ENCODE results near the gene MED12L. TPM values are rescaled to one million over a fixed set of nuclear protein-coding genes. Genes with fewer than 3 reads are reported as not detected.

MED12L gene
- total and polyA plus RNA-seq, 10 of the 15 experiments (the other 5 are each of a cell fraction or from before 2014, with no cell fraction given), result 0.01 to 0.06 (median 0.03) TPM; not detected in 2

DNA sequence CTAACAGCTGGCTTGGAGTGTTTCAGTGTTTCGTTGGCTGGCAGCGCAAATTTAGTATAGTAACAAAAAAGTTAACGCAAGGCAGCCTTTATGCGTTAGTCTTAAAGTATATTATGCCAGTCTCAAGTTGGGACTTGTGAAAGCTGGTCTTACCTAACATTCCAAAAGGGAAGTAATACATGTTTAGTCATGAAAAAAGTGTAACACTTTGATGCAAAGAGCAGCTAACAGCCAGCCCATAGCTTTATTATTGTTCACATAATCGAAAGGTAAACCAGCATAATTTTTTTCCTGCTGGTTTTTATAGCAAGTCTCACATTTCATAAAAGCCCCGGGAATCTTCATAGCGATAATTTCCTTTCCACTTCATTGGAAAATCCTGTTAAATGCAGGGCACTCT is 233.5 kb downstream of the MED12L start (continued):
- TF ChIP-seq CEBPZ (IDR thresholded peaks at IDR 0.05; ENCODE audit: low read depth, low read length) (no peak), RB1 (IDR thresholded peaks at IDR 0.05; ENCODE audit: borderline replicate concordance) (no peak), NRF1 (conservative IDR thresholded peaks at IDR 0.05; ENCODE audit: low read depth, low read length) (no peak), MLLT1 (IDR thresholded peaks at IDR 0.05) (no peak), TARDBP (IDR thresholded peaks at IDR 0.05; ENCODE audit: borderline replicate concordance) (no peak), BACH1 (IDR thresholded peaks at IDR 0.05; ENCODE audit: borderline replicate concordance) (no peak), PAX5 (IDR thresholded peaks at IDR 0.05; ENCODE audit: borderline replicate concordance, low read depth, low read length) (no peak)

- Histone ChIP-seq H2AFZ (ENCODE audit: control insufficient read depth, low read depth, low read length) (no peak overlapping the region), H3K27me3 (replicated peaks in 1 of 2; ENCODE audit: control insufficient read depth in 2 of 2, insufficient read depth in 2 of 2, low read length in 1 of 2) (no peaks in the 10 kb centered on the region; a peak in 2 of 4 replicates), H4K20me1 (ENCODE audit: control insufficient read depth, insufficient read depth) (no peaks in the 10 kb centered on the region), H3K9ac (ENCODE audit: control insufficient read depth, insufficient read depth, low read length) (no peak overlapping the region), H3K9me3 (replicated peaks; ENCODE audit: control insufficient read depth, insufficient read depth, low read length) (no peaks in the 10 kb centered on the region), H3K4me1 (ENCODE audit: control insufficient read depth, insufficient read depth, low read length) (no peaks in the 10 kb centered on the region), H3K79me2 (ENCODE audit: control insufficient read depth, insufficient read depth, low read length) (no peaks in the 10 kb centered on the region), H3K4me3 (no peak overlapping the region), H3K4me2 (ENCODE audit: control insufficient read depth, insufficient read depth) (no peak overlapping the region), H3K27ac (ENCODE audit: control insufficient read depth, insufficient read depth) (no peak overlapping the region), H3K36me3 (ENCODE audit: control insufficient read depth in 2 of 2, insufficient read depth in 2 of 2, low read length in 1 of 2) (no peaks in the 10 kb centered on the region)
- WGBS (ENCODE audit: insufficient coverage, insufficient replicate concordance, low lambda C conversion rate, missing lambda C conversion rate), result 37% methylated on average over 4 of the region's 4 CpGs
- DNase-seq (ENCODE audit: low read depth, low spot score) (no peak), FAIRE-seq (no peak), ATAC-seq (no peak)
- ChIA-PET CTCF (interaction anchor here (1.5 kb wide), 1 partner anchor 8 kb away, joined by 3 read pairs; no protein-coding TSS in a partner anchor), RAD21 (ENCODE audit: unreplicated experiment) (no interaction called here), POLR2A (no interaction called here), SMC1A (ENCODE audit: uncharacterized antibody, unreplicated experiment) (interaction anchor here (1.5 kb wide), 1 partner anchor 28 kb away, joined by 5 read pairs; no protein-coding TSS in a partner anchor)
- TF ChIP-seq BCL3 (IDR thresholded peaks at IDR 0.05; ENCODE audit: borderline replicate concordance, insufficient read depth, low read depth, low read length, poor library complexity, severe bottlenecking), result no peak
- TF ChIP-seq GABPA (IDR thresholded peaks at IDR 0.05; ENCODE audit: low read depth), result no peak
- TF ChIP-seq, protein P1, sequence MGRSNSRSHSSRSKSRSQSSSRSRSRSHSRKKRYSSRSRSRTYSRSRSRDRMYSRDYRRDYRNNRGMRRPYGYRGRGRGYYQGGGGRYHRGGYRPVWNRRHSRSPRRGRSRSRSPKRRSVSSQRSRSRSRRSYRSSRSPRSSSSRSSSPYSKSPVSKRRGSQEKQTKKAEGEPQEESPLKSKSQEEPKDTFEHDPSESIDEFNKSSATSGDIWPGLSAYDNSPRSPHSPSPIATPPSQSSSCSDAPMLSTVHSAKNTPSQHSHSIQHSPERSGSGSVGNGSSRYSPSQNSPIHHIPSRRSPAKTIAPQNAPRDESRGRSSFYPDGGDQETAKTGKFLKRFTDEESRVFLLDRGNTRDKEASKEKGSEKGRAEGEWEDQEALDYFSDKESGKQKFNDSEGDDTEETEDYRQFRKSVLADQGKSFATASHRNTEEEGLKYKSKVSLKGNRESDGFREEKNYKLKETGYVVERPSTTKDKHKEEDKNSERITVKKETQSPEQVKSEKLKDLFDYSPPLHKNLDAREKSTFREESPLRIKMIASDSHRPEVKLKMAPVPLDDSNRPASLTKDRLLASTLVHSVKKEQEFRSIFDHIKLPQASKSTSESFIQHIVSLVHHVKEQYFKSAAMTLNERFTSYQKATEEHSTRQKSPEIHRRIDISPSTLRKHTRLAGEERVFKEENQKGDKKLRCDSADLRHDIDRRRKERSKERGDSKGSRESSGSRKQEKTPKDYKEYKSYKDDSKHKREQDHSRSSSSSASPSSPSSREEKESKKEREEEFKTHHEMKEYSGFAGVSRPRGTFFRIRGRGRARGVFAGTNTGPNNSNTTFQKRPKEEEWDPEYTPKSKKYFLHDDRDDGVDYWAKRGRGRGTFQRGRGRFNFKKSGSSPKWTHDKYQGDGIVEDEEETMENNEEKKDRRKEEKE (IDR thresholded peaks at IDR 0.05), result no peak
- no peak for TF ChIP-seq RCOR1 (conservative IDR thresholded peaks at IDR 0.05; ENCODE audit: low read depth, low read length)
- no peak for TF ChIP-seq ZNF274 (IDR thresholded peaks at IDR 0.05; ENCODE audit: insufficient read depth, insufficient read length)
- no peak for TF ChIP-seq CREM (IDR thresholded peaks at IDR 0.05; ENCODE audit: low read depth)
- no peak for TF ChIP-seq TCF3 (IDR thresholded peaks at IDR 0.05; ENCODE audit: borderline replicate concordance, insufficient read depth, low read depth, low read length)
- no peak for TF ChIP-seq CHD4 (IDR thresholded peaks at IDR 0.05)
- intact Hi-C loops (cut with micrococcal nuclease; ENCODE audit: unreplicated experiment) (no loop called here), in situ Hi-C loops (cut with MboI) (no loop called here)
- no TSS peak for BruUV-seq (replicated peaks)
Observed at GRCh38 chr3:151319628-151320027, 234.2 kb downstream of the MED12L start.

All from GM12878 (cell line).